GM12891 (cell line): Measurements from ENCODE around the gene DCP1B.

Experiments used
- POLR2A ChIP-seq: IDR thresholded peaks from 2 replicates; pipeline ENCODE4 v1.6.1; 2011; ENCODE audit warnings: low read depth, low read length, control low read depth
- TAF1 ChIP-seq: IDR thresholded peaks from 2 replicates; pipeline ENCODE4 v1.6.1; 2011; ENCODE audit warnings: low read depth, low read length, control low read depth

DNA sequence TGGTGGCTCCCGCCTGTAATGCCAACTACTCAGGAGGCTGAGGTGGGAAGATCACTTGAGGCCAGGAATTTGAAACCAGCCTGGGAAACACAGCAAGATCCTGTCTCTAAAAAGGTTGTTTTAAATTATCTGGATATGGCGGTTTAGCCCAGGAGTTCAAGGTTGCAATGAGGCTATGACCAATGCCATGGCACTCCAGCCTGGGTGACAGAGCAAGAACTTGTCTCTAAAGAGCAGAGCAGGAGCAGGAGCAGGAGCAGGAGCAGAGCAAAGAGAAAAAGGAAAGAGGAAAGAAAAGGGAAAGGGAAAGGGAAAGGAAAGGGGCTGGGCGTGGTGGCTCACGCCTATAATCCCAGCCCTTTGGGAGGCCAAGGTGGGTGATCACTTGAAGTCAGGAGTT lies 15.1 kb downstream of the DCP1B start:
- TF ChIP-seq POLR2A (no peak), TAF1 (no peak)
